GM12874 (cell line): ENCODE data around the gene COL23A1.

Experiments used
- TF ChIP-seq, protein P1 (sequence below): IDR thresholded peaks from 2 replicates; pipeline ENCODE4 v1.5.1; 2011; ENCODE audit warnings: low read depth, mild to moderate bottlenecking, control low read depth, low read length, moderate library complexity; ENCODE audit not compliant: insufficient read depth

The COL23A1 gene

DNA sequence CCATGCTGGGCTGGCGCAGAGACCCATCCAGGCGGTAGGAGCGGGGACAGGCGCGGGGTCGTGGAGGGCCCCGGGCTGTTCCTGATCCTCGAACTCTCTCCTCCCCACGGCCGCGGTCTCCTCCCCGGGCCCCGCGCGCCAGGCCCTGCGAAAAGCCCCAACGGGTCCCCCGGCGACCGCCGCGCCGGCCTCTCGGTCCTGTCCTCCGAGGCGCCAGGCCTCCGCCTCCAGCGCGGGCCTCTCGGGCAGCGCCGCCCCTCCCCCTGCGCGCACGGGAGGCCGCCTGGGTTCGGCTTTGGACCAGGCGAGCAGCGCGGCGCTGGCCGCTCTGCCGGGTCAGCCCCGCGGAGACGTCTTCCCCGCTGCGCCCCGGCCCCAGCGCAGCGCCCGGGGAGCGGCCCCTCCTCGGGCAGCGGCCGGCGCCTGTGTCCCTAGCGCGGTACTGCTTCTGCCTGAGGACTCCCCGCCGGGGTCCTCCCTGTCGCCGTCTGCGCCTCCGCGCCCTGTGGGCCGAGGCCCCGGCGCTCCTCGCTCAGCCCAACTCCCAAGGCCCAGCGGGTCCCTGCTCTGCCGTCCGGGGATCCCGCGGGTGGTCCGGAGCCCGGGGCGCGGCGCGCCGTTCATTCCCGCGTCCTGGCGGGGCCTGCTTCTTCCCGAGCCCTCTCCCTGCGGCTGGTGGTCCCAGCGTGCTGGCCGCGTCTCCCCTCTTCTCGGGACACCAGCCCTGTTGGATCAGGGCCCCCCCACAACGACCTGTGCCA is 13.4 kb downstream of the COL23A1 start:
- TF ChIP-seq, protein P1, sequence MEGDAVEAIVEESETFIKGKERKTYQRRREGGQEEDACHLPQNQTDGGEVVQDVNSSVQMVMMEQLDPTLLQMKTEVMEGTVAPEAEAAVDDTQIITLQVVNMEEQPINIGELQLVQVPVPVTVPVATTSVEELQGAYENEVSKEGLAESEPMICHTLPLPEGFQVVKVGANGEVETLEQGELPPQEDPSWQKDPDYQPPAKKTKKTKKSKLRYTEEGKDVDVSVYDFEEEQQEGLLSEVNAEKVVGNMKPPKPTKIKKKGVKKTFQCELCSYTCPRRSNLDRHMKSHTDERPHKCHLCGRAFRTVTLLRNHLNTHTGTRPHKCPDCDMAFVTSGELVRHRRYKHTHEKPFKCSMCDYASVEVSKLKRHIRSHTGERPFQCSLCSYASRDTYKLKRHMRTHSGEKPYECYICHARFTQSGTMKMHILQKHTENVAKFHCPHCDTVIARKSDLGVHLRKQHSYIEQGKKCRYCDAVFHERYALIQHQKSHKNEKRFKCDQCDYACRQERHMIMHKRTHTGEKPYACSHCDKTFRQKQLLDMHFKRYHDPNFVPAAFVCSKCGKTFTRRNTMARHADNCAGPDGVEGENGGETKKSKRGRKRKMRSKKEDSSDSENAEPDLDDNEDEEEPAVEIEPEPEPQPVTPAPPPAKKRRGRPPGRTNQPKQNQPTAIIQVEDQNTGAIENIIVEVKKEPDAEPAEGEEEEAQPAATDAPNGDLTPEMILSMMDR: no peak

DNA sequence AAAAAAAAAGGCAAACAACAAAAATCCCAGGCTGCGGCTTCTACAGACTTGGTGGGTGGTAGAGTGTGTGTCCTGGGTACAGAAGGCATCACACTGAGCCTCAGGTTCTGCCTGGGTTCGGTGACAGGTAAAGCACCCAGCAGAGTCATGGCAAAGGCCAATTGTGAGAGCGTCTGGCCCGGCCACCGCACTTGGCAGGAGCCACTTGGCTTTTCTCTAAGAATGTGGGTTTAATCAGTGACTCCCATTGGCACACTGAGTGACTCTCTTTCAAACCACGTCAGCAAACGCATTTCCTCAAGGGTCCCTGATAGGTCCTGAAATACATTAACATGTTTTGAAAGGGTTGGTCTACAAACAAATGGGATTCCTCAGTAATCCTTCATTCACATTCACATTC is 17.0 kb downstream of the COL23A1 start:
- TF ChIP-seq, protein P1: no peak

DNA sequence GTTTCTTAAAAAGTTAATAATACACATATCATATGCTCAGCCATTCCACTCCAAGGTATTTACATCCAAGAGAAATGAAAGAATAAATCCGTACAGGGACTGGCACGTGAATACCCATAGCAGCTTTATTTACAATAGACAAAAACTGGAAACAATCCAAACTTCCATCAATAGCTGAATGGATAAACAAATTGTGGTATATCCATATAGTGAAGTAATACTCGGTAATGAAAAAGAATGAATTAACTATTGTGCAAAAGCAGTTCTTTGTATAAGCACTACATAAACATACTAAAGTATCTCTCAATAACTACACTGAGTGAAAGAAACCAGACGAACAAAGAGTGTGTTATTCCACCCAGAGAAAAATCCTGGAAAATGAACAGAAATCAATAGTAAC is 17.6 kb downstream of the COL23A1 start:
- TF ChIP-seq, protein P1: no peak

DNA sequence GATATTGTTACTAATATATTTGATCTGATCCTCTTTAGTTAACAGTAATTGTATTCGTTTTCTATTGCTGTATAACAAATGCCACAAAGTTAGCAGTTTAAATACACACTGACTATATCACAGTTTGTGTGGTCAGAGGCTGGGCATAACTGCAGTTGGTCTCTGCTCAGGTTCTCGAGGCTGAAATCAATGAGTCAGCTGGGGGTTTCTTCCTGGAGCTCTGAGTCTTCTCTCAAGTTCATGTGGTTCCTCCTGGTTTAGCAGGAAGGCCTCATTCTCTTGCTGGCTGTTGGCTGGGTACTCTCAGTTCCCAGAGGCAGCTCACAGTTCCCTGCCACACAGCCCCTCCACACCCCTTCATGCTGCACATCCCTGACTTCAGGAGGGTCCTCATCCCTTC is 20.7 kb downstream of the COL23A1 start:
- TF ChIP-seq, protein P1: no peak

DNA sequence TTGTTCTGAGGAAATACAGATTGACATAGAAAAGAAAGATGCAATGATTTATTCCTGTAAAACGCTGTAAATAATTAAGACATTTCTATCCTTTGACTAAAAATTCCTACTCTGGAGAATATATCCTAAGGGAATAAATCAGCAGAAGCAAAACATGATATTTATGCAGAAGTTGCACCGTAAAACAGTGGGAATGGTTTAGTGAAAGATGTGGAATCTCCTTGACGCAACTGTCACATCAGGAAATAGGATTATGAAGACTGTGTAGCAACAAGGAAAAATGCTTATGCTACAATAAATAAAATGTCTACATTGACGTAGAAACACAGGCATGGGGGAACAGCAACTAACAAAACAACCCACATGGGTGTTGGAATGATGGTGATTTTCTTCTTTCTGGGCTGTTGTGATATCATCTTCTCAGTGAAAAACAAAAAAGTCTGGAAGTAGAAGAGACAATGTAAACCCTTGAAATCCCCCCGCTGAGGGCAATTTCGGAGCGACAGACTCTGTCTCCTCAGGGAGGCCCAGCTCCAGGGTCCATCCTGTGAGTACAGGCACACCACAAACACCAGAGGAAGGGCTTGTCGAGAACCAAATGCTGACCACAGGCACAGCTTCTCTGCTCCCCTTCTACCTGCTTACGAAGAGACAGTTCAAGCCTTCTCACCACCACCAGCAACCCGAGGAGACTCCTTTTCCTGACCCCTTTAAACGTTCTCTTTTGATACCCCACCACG is 25.2 kb downstream of the COL23A1 start:
- TF ChIP-seq, protein P1: no peak

DNA sequence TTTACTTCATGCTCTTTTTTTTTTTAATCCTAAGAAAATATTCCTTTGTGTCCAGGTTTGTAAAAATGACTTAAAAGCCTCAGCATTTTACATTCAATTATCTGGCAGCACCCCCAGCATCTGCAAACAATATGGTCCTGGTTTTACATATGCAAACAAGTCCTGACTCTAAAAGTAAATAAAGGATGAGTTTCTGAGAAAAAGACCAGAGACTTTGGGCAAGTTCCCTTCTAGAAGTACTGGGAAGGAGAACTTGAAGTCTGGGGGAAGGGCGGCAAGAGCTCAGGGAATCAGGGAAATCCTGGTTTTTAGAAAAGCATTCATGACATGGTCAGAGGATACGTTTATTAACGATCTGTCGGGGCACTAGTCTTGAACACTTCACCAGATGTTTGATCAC is 25.8 kb downstream of the COL23A1 start:
- TF ChIP-seq, protein P1: no peak

DNA sequence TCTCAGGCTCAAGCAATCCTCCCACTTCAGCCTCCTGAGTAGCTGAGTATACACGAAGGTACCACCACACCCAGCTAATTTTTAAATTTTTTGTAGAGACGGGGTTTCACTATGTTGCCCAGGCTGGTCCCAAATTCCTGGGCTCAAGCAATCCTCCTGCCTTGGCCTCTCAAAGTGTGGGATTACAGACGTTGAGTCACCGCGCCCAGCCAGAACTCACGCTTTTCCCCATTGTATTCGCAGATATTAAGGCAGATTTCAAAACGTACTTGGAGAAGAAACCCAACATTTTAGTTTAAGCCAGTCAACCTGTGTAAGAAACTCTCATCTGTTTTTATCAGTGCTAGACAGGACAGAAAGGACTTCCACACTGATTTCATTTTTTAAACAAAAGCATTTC is 26.6 kb downstream of the COL23A1 start:
- TF ChIP-seq, protein P1: no peak
